Right atrium auricular region (tissue), 2 donors: Measurements from ENCODE around the gene MOBP. TPM values are rescaled to one million over a fixed set of nuclear protein-coding genes. Genes with fewer than 3 reads are reported as not detected.

Source experiments
- DNase-seq: peaks from one replicate; pipeline ENCODE4 v3.0.0-alpha.2; 2019; ENCODE audit warnings: low spot score
- H3K27ac ChIP-seq, 2 donors: fragments of 200-600 bp; sonication (generic); 1 replicate in 1 of 2; 2 replicates in 1 of 2; pipeline ENCODE4 v1.5.1; 2016 to 2019
- H3K27me3 ChIP-seq, 2 donors: fragments of 200-600 bp; sonication (generic); one replicate each; pipeline versions ENCODE4 v1.5.1 to v1.6.0; 2017 to 2019
- H3K36me3 ChIP-seq: fragments of 200-600 bp; sonication (generic); one replicate; pipeline ENCODE4 v1.5.1; 2016
- H3K4me1 ChIP-seq, 2 donors: fragments of 200-600 bp; sonication (generic); one replicate each; pipeline versions ENCODE4 v1.5.1 to v1.6.0; 2017 to 2019
- H3K4me3 ChIP-seq, 2 donors: fragments of 200-600 bp; sonication (generic); 1 replicate in 1 of 2; 2 replicates in 1 of 2; pipeline ENCODE4 v1.5.1; 2017 to 2019; ENCODE audit warnings: mild to moderate bottlenecking in 1 of 2, moderate library complexity in 1 of 2
- H3K9me3 ChIP-seq, 2 donors: fragments of 200-600 bp; sonication (generic); one replicate each; pipeline ENCODE4 v1.5.1; 2019
- CTCF ChIP-seq, 2 donors: fragments of 200-600 bp; sonication (generic); IDR thresholded peaks; one replicate each; pipeline ENCODE4 v1.5.1; 2019; ENCODE audit warnings: antibody characterized with exemption in 2 of 2
- total RNA-seq, 2 donors: library from RNA; depleted of rRNA; stranded (reverse); fragments of >200 nt; gene quantifications; one replicate each; pipeline ENCODE4 v1.1.0, GENCODE V29; 2016

MOBP gene
- total RNA-seq, 2 donors from 2014 or later = 0.20 TPM; not detected in 1

- no peaks in the 10 kb centered on the region for H3K27me3 ChIP-seq
- no peak overlapping the region for H3K27ac ChIP-seq
- DNase-seq = no peak
- no peak for TF ChIP-seq CTCF (IDR thresholded peaks at IDR 0.05)
- H3K36me3 ChIP-seq = no peaks in the 10 kb centered on the region
- H3K4me1 ChIP-seq = no peaks in the 10 kb centered on the region
- no peaks in the 10 kb centered on the region for H3K9me3 ChIP-seq
- no peak overlapping the region for H3K4me3 ChIP-seq
These were observed 40.0 kb upstream of the MOBP start for GRCh38 chr3:39427506-39427905.

GRCh38 chr3:39428745-39429201, 38.7 kb upstream of the MOBP start:
- no peaks in the 10 kb centered on the region for H3K9me3 ChIP-seq
- no peak overlapping the region for H3K27ac ChIP-seq
- no peak for DNase-seq
- peaks cover 0 to 7% of the 10 kb centered on the region in 2 donors for H3K4me1 ChIP-seq
- no peak for TF ChIP-seq CTCF (IDR thresholded peaks at IDR 0.05)
- peak overlapping the region in 1 of 2 donors; percentile 3 for H3K4me3 ChIP-seq
- H3K36me3 ChIP-seq = no peaks in the 10 kb centered on the region
- H3K27me3 ChIP-seq = no peaks in the 10 kb centered on the region

GRCh38 chr3:39429466-39429865, 38.0 kb upstream of the MOBP start:
- Histone ChIP-seq H3K4me1 (peaks cover 0 to 7% of the 10 kb centered on the region in 2 donors), H3K4me3 (no peak overlapping the region), H3K27ac (no peak overlapping the region), H3K27me3 (no peaks in the 10 kb centered on the region), H3K36me3 (no peaks in the 10 kb centered on the region), H3K9me3 (no peaks in the 10 kb centered on the region)
- no peak for DNase-seq
- TF ChIP-seq CTCF (IDR thresholded peaks at IDR 0.05) = no peak

GRCh38 chr3:39432342-39432741, 35.1 kb upstream of the MOBP start:
- Histone ChIP-seq H3K36me3 (no peaks in the 10 kb centered on the region), H3K27me3 (no peaks in the 10 kb centered on the region), H3K9me3 (no peaks in the 10 kb centered on the region), H3K4me1 (peaks cover 0 to 7% of the 10 kb centered on the region in 2 donors), H3K4me3 (no peak overlapping the region), H3K27ac (no peak overlapping the region)
- TF ChIP-seq CTCF (IDR thresholded peaks at IDR 0.05) = no peak
- DNase-seq = no peak

- no peaks in the 10 kb centered on the region for H3K9me3 ChIP-seq
- DNase-seq = no peak
- H3K36me3 ChIP-seq = no peaks in the 10 kb centered on the region
- H3K4me3 ChIP-seq = no peak overlapping the region
- no peak for TF ChIP-seq CTCF (IDR thresholded peaks at IDR 0.05)
- H3K27me3 ChIP-seq = no peaks in the 10 kb centered on the region
- peaks cover 0 to 7% of the 10 kb centered on the region in 2 donors for H3K4me1 ChIP-seq
- H3K27ac ChIP-seq = no peak overlapping the region
These were observed 33.8 kb upstream of the MOBP start for GRCh38 chr3:39433642-39434041.

GRCh38 chr3:39434574-39434973, 32.9 kb upstream of the MOBP start:
- peak; percentile 50 for DNase-seq
- peaks cover 0 to 7% of the 10 kb centered on the region in 2 donors for H3K4me1 ChIP-seq

More at GRCh38 chr3:39434574-39434973, 32.9 kb upstream of the MOBP start:
- no peak overlapping the region for H3K4me3 ChIP-seq
- no peaks in the 10 kb centered on the region for H3K27me3 ChIP-seq
- no peak for TF ChIP-seq CTCF (IDR thresholded peaks at IDR 0.05)
- H3K36me3 ChIP-seq = no peaks in the 10 kb centered on the region
- no peak overlapping the region for H3K27ac ChIP-seq
- no peaks in the 10 kb centered on the region for H3K9me3 ChIP-seq
